HG02623 (cell line): ENCODE results near the gene TNFAIP3.
A peak's percentile ranks its signal among the peaks of the same experiment; 100 is the strongest.

Experiments
- ATAC-seq: cut with Tn5 transposase; IDR thresholded peaks from one replicate; pipeline ENCODE4 v1.9.1; 2021; ENCODE audit warnings: moderate library complexity; ENCODE audit not compliant: unreplicated experiment

TNFAIP3 gene

GRCh38 chr6:137919837-137920730 lies 53.0 kb downstream of the TNFAIP3 start:
- peak; percentile 40 for ATAC-seq

- ATAC-seq: no peak
Observed at GRCh38 chr6:137921823-137922222, 54.8 kb downstream of the TNFAIP3 start.

- no peak for ATAC-seq
Observed at GRCh38 chr6:137923866-137924653, 57.0 kb downstream of the TNFAIP3 start.

GRCh38 chr6:137925141-137925698 lies 58.2 kb downstream of the TNFAIP3 start:
- no peak for ATAC-seq

- no peak for ATAC-seq
Observed at GRCh38 chr6:137926207-137926731, 59.2 kb downstream of the TNFAIP3 start.

GRCh38 chr6:137926985-137927384 lies 59.9 kb downstream of the TNFAIP3 start:
- ATAC-seq: no peak

- ATAC-seq: peak; percentile 90
Observed at GRCh38 chr6:137927777-137928218, 60.7 kb downstream of the TNFAIP3 start.

GRCh38 chr6:137928286-137928685 lies 61.2 kb downstream of the TNFAIP3 start:
- no peak for ATAC-seq

GRCh38 chr6:137931849-137932465 lies 64.9 kb downstream of the TNFAIP3 start:
- ATAC-seq: no peak
